Measurements from ENCODE around the gene HMGXB3. TPM values are rescaled to one million over a fixed set of nuclear protein-coding genes. Genes with fewer than 3 reads are reported as not detected.

The HMGXB3 gene
- total RNA-seq, 1 experiment from 2014 or later = 38.0 TPM

GRCh38 chr5:150066436-150066835, 65.9 kb downstream of the HMGXB3 start:
- Histone ChIP-seq H3K27ac (no peak overlapping the region), H3F3A (ENCODE audit: insufficient read depth, low read depth) (no peaks in the 10 kb centered on the region), H3K9me3 (ENCODE audit: insufficient read depth, low read depth) (no peaks in the 10 kb centered on the region), H4K20me1 (ENCODE audit: insufficient read depth) (no peaks in the 10 kb centered on the region), H3K36me3 (ENCODE audit: low read depth) (no peaks in the 10 kb centered on the region), H3K27me3 (ENCODE audit: insufficient read depth, low read depth) (no peaks in the 10 kb centered on the region), H3K4me3 (no peak overlapping the region), H3K4me2 (no peak overlapping the region), H3K4me1 (replicated peaks; ENCODE audit: insufficient read depth) (peaks cover 6% of the 10 kb centered on the region; the same call in 1 of the 2 replicates), H3K79me2 (ENCODE audit: low read depth) (no peaks in the 10 kb centered on the region), H3K9me2 (ENCODE audit: insufficient read depth) (no peaks in the 10 kb centered on the region), H2AFZ (no peak overlapping the region)
- BruUV-seq (replicated peaks) = no TSS peak
- no peak for DNase-seq
- ChIA-PET POLR2A (ENCODE audit: unreplicated experiment) (no interaction called here), CTCF (no interaction called here)
- intact Hi-C loops (cut with micrococcal nuclease; ENCODE audit: unreplicated experiment) = no loop called here
- TF ChIP-seq EZH2 (IDR thresholded peaks at IDR 0.05; ENCODE audit: low read depth) (no peak), CTCF (conservative IDR thresholded peaks at IDR 0.05) (no peak)

- no peak overlapping the region for H3K27ac ChIP-seq
- TF ChIP-seq EZH2 (IDR thresholded peaks at IDR 0.05; ENCODE audit: low read depth) (no peak), CTCF (conservative IDR thresholded peaks at IDR 0.05) (no peak)
- CTCF ChIA-PET = interaction anchor here (0.7 kb wide), 1 partner anchor 45 kb away, joined by 4 read pairs; no protein-coding TSS in a partner anchor
These were observed 66.4 kb downstream of the HMGXB3 start for GRCh38 chr5:150066901-150067396.

GRCh38 chr5:150067405-150067960, 66.9 kb downstream of the HMGXB3 start:
- intact Hi-C loops (cut with micrococcal nuclease; ENCODE audit: unreplicated experiment) = no loop called here
- Histone ChIP-seq H3K36me3 (ENCODE audit: low read depth) (no peaks in the 10 kb centered on the region), H3K9me3 (ENCODE audit: insufficient read depth, low read depth) (no peaks in the 10 kb centered on the region), H3F3A (ENCODE audit: insufficient read depth, low read depth) (no peaks in the 10 kb centered on the region), H4K20me1 (ENCODE audit: insufficient read depth) (no peaks in the 10 kb centered on the region), H3K4me1 (replicated peaks; ENCODE audit: insufficient read depth) (peaks cover 6% of the 10 kb centered on the region; the same call in 1 of the 2 replicates), H3K79me2 (ENCODE audit: low read depth) (no peaks in the 10 kb centered on the region), H2AFZ (no peak overlapping the region), H3K4me3 (no peak overlapping the region), H3K27me3 (ENCODE audit: insufficient read depth, low read depth) (no peaks in the 10 kb centered on the region), H3K9me2 (ENCODE audit: insufficient read depth) (no peaks in the 10 kb centered on the region), H3K27ac (no peak overlapping the region), H3K4me2 (no peak overlapping the region)
- no peak for DNase-seq
- CTCF ChIA-PET = interaction anchor here (0.7 kb wide), 1 partner anchor 45 kb away, joined by 4 read pairs; no protein-coding TSS in a partner anchor
- POLR2A ChIA-PET (ENCODE audit: unreplicated experiment) = no interaction called here
- TF ChIP-seq EZH2 (IDR thresholded peaks at IDR 0.05; ENCODE audit: low read depth) = no peak
- no peak for TF ChIP-seq CTCF (conservative IDR thresholded peaks at IDR 0.05)
- no TSS peak for BruUV-seq (replicated peaks)

More at GRCh38 chr5:150066901-150067396, 66.4 kb downstream of the HMGXB3 start:
- no peak overlapping the region for H2AFZ ChIP-seq
- intact Hi-C loops (cut with micrococcal nuclease; ENCODE audit: unreplicated experiment) = no loop called here
- H4K20me1 ChIP-seq (ENCODE audit: insufficient read depth) = no peaks in the 10 kb centered on the region
- H3K4me1 ChIP-seq (replicated peaks; ENCODE audit: insufficient read depth) = peaks cover 6% of the 10 kb centered on the region; the same call in 1 of the 2 replicates
- POLR2A ChIA-PET (ENCODE audit: unreplicated experiment) = no interaction called here
- no peak overlapping the region for H3K4me3 ChIP-seq
- no peaks in the 10 kb centered on the region for H3K36me3 ChIP-seq (ENCODE audit: low read depth)
- no peaks in the 10 kb centered on the region for H3K9me3 ChIP-seq (ENCODE audit: insufficient read depth, low read depth)
- BruUV-seq (replicated peaks) = no TSS peak
- H3K79me2 ChIP-seq (ENCODE audit: low read depth) = no peaks in the 10 kb centered on the region
- DNase-seq = no peak
- H3K27me3 ChIP-seq (ENCODE audit: insufficient read depth, low read depth) = no peaks in the 10 kb centered on the region
- H3K4me2 ChIP-seq = no peak overlapping the region
- no peaks in the 10 kb centered on the region for H3F3A ChIP-seq (ENCODE audit: insufficient read depth, low read depth)
- no peaks in the 10 kb centered on the region for H3K9me2 ChIP-seq (ENCODE audit: insufficient read depth)

All from PC-9 (cell line).